HepG2 (cell line): ENCODE measurements around the gene SLC25A43.

ENCODE experiments used
- ARNTL ChIP-seq: sonication (generic); formaldehyde crosslinking; IDR thresholded peaks from 2 replicates; pipeline ENCODE4 v1.4.0; 2020; ENCODE audit warnings: mild to moderate bottlenecking, missing genetic modification reagents
- CHD2 ChIP-seq: IDR thresholded peaks from 2 replicates; pipeline ENCODE4 v1.6.1; 2011; ENCODE audit warnings: low read depth, low read length, improper control_type of control experiment
- FLYWCH1 ChIP-seq: sonication (generic); formaldehyde crosslinking; IDR thresholded peaks from 2 replicates; pipeline ENCODE4 v1.8.1; 2023; ENCODE audit warnings: mild to moderate bottlenecking, missing genetic modification reagents
- POLR2AphosphoS5 ChIP-seq: IDR thresholded peaks from 2 replicates; pipeline ENCODE4 v1.6.1; 2012; ENCODE audit warnings: low read depth, low read length
- SUZ12 ChIP-seq: fragments of 150-350 bp; IDR thresholded peaks from 2 replicates; pipeline ENCODE4 v1.6.1; 2014; ENCODE audit warnings: low read depth, low read length
- TAF1 ChIP-seq: sonication (generic); formaldehyde crosslinking; IDR thresholded peaks from 2 replicates; pipeline ENCODE4 v1.4.0; 2020; ENCODE audit warnings: missing genetic modification reagents
- YY1 ChIP-seq: IDR thresholded peaks from 2 replicates; pipeline ENCODE4 v1.6.1; 2011; ENCODE audit warnings: low read length, low read depth, moderate library complexity, mild to moderate bottlenecking; ENCODE audit not compliant: insufficient read depth, insufficient replicate concordance
- ZNF232 ChIP-seq: sonication (generic); formaldehyde crosslinking; IDR thresholded peaks from 2 replicates; pipeline ENCODE4 v1.4.0; 2020; ENCODE audit warnings: missing genetic modification reagents, borderline replicate concordance
- ZNF431 ChIP-seq: sonication (generic); formaldehyde crosslinking; IDR thresholded peaks from 2 replicates; pipeline ENCODE4 v1.9.0; 2022; ENCODE audit warnings: missing genetic modification reagents, low read depth, mild to moderate bottlenecking, borderline replicate concordance
- ZNF557 ChIP-seq: sonication (generic); formaldehyde crosslinking; IDR thresholded peaks from 2 replicates; pipeline ENCODE4 v1.4.0; 2020; ENCODE audit warnings: missing genetic modification reagents
- TF ChIP-seq, protein P1 (sequence below): sonication (generic); formaldehyde crosslinking; IDR thresholded peaks from 2 replicates; pipeline ENCODE4 v1.5.0; 2020; ENCODE audit warnings: mild to moderate bottlenecking, missing genetic modification reagents, moderate library complexity
- TF ChIP-seq, protein P2 (sequence below): sonication (generic); formaldehyde crosslinking; IDR thresholded peaks from 2 replicates; pipeline ENCODE4 v1.5.1; 2020; ENCODE audit warnings: mild to moderate bottlenecking, missing genetic modification reagents, moderate library complexity

DNA sequence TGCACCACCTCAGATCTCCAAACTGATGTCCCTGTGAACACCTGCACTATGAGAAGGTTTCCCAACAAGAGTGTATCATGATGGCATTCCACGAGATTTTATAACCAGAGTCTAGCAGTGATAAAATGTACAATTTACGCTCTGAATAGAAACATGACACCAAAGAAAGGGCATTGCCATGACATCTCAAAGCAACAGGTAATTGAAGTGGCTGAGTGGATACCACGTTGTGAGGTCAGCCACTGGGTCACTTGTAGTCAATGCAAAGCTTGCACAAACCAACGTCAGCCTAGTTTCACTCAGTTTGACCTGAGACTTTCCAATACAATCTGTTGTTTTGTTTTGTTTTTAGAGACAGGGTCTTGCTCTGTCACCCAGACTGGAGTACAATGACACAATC, 54.1 kb downstream of the SLC25A43 start:
- no peak for TF ChIP-seq TAF1 (CRISPR knock-in tag)
- no peak for TF ChIP-seq ARNTL
- no peak for TF ChIP-seq CHD2
- TF ChIP-seq FLYWCH1, result no peak
- no peak for TF ChIP-seq ZNF232 (CRISPR knock-in tag)
- no peak for TF ChIP-seq ZNF431 (CRISPR knock-in tag)
- TF ChIP-seq ZNF557, result no peak
- TF ChIP-seq, protein P1, sequence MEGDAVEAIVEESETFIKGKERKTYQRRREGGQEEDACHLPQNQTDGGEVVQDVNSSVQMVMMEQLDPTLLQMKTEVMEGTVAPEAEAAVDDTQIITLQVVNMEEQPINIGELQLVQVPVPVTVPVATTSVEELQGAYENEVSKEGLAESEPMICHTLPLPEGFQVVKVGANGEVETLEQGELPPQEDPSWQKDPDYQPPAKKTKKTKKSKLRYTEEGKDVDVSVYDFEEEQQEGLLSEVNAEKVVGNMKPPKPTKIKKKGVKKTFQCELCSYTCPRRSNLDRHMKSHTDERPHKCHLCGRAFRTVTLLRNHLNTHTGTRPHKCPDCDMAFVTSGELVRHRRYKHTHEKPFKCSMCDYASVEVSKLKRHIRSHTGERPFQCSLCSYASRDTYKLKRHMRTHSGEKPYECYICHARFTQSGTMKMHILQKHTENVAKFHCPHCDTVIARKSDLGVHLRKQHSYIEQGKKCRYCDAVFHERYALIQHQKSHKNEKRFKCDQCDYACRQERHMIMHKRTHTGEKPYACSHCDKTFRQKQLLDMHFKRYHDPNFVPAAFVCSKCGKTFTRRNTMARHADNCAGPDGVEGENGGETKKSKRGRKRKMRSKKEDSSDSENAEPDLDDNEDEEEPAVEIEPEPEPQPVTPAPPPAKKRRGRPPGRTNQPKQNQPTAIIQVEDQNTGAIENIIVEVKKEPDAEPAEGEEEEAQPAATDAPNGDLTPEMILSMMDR (CRISPR knock-in tag), result no peak
- no peak for TF ChIP-seq POLR2AphosphoS5
- TF ChIP-seq, protein P2, sequence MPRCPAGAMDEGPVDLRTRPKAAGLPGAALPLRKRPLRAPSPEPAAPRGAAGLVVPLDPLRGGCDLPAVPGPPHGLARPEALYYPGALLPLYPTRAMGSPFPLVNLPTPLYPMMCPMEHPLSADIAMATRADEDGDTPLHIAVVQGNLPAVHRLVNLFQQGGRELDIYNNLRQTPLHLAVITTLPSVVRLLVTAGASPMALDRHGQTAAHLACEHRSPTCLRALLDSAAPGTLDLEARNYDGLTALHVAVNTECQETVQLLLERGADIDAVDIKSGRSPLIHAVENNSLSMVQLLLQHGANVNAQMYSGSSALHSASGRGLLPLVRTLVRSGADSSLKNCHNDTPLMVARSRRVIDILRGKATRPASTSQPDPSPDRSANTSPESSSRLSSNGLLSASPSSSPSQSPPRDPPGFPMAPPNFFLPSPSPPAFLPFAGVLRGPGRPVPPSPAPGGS (CRISPR knock-in tag), result no peak
- TF ChIP-seq YY1, result no peak
- TF ChIP-seq SUZ12, result no peak
